HG03060 (cell line): ENCODE results near the gene USP47.

Experiments
- ATAC-seq: cut with Tn5 transposase; IDR thresholded peaks from one replicate; pipeline ENCODE4 v1.9.1; 2021; ENCODE audit warnings: low read depth, moderate number of reproducible peaks; ENCODE audit not compliant: unreplicated experiment

Gene USP47

DNA sequence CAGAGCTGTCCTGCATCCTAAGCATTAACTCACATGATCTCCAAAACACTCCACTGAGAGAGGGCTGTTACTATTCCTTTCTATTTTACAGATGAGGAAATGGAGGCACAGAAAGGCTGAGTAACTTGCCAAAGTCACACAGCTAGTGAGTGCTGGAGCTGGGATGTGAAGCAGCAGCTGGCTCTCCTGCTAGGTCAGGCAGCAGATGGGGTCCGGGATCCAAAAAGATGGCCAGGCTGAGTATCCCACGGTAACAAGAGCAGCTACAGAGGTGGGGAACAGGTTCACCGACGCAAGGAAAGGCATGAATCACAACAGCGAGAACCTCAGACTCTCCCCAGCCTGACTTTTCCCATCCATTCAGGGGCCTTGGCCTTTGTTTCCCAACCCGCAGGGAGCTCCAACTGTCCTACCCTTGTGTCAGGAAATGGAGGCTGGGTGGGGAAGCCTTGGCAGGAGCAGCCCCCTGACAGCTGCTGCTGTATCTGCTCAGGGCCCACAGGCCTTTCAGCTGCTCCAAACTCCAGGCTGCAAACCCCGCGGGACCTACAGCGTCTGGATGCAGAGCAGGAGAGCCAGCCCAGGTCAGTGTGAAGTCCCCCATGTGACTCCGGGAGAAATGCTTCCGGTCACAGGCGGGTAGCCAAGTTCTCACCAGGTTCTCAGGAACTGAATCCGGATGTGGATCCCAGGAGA, 137.2 kb downstream of the USP47 start:
- no peak for ATAC-seq

DNA sequence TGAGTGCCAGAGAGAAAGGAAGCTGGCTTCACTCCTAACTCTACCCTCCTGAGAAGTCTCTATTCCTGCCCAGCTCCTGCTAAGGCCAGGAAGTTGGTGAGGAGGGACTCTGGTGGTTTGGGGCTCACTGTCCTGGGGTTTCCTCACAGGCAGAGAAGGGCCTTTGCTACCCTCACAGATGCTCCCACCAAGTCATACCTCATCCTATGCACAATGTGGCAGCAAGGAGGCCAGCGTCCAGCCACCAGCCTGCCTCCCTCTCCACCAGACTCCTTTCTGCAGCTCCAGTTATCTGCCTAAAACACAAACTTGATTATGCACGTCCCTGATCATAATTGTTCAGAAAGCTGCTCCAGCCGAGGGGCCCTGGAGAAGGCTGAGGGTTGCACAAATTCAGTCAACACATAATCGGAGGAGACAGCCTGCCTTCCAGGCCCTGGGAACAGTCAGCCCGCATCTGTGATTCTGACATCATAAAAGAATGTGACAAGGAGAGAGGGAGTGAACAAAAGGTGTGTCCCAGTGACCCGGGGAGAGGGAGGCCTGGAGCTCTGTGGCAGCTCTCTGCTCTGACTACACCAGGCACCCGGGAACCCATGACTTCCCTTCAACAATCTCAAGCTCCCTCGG, 137.8 kb downstream of the USP47 start:
- no peak for ATAC-seq

DNA sequence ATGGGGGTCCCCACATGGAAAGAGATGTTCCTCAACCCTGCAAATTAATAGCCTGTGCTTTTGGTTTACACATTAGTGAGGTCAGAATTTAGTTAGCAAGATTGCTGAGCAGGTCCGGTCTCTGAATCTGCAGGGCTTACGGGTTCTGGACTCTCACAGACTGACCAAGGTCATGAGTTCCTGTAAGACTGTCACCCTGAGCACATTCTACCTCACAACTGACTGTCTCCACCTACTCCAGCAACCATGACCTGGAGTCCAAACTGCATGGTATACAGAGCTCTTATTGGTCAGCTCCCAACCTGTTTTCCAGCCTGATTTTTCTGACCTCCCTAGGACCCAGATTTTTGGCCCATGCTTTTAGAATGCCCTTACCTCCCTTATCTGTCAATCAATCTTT, 138.4 kb downstream of the USP47 start:
- ATAC-seq, result no peak

DNA sequence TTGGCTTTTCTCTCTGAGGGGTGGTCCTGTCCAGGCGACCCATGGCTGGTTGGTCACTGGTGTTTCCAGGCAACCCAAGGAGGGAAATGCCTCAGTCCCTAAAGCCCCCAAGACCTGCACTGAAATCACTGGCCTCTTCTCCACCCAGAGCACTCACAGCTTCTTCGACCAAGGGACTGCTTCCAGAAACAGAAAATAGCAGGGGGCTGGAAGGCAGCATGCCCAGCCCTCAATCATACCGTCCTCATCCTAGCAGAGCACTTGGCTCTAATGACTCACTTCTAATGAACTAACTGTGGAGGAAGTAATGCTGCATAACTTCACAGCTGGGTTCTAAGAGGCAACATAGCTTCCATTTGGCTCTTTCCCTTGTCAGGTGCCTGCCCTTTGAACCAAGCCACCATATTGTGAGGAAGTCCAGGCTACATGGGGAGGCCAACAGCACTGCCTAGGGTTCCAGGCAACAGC, 139.1 kb downstream of the USP47 start:
- no peak for ATAC-seq

DNA sequence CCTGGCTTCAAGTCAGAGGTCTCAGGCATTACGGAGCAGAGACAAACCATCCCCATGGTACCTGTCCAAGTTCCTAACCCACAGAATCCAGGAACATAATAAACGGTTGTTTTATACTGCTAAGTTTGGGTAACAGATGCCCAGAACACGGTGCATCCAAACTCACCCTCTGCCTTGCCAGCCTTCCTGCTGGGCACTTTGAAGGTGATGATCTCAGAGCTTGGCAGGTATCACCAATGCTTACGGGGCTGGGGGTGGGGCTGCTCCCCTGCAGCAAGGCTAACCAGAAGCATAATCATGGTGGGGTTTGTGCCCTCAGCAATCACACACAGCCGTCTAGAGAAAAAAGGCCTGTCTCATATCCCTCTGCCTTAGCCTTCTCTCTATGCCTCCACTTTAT, 139.6 kb downstream of the USP47 start:
- no peak for ATAC-seq

DNA sequence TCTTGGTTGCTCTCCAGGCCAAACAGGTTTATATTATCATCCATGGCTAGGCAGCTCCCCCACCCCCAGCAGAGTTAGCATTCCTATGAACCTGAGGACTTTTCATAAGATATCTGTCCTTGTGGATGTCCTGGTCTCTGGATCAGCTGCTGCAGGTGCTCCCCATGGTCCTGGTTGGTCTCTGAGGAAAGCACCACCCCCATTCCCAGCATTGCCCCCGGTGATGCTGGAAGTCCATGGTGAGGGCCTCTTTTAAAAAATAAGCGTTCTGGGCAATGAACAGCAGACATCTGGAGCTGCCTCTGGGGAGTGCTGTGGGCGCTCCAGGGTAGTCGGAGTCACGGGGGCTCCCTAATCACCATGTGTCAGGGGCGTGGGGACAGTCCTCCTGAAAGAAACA, 140.1 kb downstream of the USP47 start:
- no peak for ATAC-seq

DNA sequence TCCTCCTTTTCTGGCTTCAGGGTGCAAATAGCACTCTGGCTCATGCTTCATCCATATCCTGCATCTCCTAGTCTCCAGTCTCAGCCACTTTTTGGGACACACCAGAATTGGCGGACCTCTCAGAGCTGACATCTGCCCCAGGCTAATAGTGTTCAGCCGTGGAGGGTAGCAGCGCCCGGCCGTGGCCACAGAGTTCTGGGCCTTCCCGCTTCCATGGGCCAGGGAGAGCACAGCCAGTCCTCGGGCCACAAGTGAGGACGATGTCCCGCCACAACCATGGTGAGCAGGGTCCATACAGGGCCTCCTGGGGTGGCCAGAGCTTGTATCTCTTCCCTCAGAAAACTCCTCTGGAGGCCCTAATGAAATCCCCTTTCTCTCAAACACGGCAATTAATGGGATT, 140.7 kb downstream of the USP47 start:
- no peak for ATAC-seq

DNA sequence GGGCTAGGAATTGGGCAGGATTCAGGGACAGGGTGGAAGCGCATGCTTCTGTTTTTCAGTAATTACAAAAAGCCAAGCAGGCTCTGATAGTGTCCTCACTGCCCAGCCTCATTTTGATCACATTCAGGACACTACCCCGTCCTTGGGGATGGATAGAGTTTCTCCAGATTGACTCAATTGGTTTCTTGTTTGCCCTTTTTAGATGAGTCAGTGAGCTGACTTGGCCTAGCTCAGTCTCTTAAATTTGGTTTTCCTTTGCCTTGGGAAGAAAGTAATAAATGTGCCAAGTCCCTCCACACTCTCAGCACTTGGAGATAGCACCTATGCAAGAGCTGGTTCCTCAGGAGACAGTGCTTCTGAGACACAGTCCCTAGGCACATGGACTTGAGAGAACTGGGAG, 141.2 kb downstream of the USP47 start:
- ATAC-seq, result no peak

DNA sequence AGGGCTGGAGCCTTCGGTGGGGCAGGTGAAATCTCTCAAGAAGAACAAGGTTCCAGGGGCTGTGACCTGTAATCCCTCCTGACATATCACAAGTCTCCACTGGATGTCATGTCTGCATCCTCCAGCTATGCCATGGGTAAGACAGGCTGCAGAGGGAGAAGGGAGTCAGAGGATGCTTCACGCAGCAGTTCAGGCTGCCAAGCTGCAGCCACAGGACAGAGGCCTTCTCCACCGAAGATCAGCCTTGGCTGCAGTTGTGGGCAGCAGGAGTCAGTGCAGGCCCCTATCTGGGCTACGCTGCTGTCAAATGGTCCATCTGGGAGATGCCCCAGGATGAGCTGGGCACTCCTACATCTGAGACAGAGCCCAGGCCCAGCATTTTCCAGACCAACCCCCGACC, 141.7 kb downstream of the USP47 start:
- no peak for ATAC-seq

DNA sequence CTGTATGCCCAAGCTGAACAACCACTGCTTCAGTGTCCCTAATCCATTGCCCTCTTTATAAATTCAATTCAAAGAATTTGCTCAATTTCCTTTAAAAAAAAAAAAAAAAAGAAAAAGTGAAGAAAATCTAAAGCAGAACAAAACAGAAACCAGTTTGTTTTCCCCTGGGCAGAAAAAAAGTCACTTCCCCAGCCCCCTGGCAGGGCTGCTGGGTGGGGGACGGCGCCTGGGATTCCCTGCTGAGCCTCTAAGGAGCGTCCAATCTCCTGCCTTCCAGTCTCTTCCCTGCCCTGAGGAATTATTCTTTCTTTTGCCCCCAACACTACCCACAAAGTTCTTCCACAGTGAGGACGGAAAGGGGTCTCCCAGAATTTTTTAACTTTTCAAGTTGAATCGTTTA, 142.8 kb downstream of the USP47 start:
- ATAC-seq, result no peak

DNA sequence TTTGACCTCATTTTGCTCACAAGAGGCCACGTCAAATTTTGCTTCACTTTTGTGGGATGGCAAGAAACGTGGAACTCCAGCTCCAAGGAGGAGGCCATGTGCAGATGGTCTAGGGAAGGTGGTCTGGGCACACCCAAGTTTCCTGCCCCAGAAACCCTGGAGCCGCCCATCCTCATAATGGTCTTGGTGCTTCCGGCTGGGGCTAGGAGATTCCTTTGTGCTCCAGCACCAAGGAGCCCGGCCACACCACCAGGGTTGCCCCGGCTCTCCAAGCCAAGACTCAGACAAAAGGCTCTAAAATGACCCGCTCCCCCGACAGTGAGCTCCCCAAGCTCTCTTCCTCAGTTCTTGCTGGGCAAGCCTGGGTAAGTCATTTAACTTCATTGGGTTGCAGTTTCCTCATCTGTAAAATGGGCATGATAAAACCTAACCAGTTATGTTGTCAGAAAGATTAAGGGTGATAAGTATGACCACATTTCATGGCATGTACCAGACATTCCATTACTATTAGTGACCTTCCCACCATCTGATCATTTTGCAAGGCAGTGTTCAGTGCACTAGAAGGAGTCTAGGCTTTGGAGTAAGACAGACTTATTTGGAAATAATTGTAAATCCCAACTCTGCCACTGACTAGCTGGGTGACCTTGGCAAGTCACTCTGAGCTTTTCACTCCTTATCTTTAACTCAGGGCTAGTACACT, 143.4 kb downstream of the USP47 start:
- ATAC-seq, result no peak

DNA sequence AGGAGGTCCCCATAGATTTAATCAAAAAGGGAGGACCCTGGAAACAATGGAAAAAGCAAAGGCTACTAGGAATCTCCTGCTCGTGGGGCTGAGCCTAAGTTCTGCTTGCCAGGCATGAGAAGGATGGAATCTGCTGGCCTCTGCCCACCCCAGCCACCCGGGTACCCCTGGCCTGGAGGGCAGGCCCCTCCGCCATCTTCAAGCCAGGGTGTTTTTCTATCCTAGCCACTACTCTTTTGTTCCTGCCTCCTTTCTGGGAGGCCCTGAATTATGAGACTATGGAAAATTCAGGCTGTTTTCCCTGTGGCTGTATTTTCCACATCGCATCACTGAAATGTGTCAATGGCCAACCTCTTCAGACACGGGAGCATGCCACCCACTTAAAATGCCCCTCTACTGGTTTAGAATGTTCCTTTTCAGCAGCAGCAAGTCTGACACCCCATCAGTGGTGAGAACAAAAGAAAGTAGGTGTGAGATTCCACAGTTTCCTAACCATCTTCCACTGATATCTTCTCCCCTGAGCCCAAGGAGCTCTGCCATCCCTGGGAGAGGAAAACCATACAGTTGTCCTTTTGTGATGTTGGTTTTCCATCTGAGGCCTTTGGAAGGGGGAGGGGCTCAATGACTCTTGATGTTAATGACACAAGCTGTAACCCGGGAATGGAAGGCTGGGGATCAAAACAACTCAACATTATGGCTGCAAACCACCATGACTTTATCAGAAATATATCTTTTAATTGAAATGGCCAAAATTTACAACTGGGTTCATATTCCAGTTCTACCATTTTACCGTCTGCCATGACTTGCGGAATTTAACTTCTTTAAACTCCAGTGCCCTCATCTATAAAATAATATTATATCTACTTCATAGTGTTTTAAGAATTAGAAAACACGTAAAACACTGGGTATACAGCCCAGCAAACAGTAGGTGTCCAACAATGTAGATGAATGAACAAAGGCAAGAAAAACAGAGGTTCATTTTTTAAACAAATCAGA, 144.5 kb downstream of the USP47 start:
- ATAC-seq, result no peak

DNA sequence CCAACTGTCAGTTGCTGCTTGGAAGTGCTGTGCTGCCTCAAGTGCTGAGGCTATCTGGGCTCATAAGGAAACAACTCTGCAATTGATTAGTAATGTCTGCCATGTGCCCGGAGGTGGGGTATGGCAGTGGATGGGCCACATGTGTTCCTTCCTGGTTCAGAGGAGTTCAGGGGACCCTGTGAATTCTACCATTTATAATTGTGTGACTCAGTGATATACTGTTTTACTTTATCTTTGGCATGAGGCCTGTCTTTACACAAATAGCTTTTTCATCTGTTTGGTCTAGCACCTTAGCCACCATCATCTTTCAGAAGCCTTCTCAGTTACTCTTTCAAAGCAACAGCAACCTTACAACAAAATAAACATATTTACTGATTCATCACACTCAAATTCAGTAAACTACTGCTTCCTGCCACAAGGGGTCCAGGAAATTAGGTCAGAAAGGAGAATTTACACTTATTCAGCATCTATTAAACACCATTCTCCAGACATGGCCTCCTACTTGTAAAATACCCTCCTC, 145.8 kb downstream of the USP47 start:
- no peak for ATAC-seq

DNA sequence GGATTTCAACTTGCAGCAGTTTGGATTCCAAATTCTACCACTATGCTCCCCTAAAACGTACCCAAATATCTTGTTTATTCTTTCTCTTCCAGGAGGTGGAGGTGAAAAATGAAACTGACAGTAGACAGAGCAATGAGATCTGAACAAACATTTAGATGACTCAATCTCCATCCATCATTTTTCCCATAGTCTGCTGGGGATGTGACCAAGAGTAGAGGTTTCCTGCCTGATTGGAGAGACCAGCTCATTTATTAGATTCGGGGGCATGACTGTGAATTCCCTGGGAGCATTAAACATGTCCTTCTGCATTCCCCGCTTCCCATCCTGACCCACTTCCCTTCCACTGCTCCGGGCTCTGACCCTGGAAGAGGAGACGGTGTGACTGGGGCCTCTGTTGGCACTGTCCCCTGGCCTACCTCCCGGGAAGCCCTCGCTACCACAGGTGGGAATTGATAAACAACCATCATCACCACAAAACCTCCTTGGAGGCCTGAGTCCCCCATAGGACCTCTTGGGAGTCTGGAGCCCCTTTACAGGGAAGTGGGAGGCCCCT, 146.4 kb downstream of the USP47 start:
- ATAC-seq, result no peak

DNA sequence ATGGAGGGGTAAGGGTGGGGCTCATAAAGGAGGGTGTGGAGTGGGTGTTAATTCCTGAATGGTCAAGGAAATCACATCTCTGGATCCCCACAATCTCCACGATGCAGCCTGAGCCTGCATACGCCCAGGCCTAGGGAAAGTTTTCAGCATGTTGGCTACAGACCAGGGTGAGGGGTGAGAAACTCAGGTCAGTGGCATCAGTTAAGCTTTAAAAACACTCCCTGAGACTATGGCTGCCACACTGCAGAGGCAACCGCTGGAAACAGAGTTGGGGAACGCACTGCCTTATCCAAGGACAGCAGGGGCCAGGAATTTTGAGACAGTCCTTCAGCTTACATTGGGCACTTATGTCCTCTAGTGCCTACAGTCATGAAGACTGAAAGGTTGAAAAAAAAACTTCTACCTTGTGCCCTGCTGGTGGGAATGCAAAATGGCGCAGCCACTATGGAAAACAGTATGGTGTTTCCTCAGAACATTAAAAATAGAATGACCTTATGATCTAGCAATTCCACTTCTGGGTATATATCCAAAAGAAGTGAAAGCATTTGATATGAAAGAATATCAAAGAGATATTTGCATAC, 147.0 kb downstream of the USP47 start:
- ATAC-seq, result no peak

DNA sequence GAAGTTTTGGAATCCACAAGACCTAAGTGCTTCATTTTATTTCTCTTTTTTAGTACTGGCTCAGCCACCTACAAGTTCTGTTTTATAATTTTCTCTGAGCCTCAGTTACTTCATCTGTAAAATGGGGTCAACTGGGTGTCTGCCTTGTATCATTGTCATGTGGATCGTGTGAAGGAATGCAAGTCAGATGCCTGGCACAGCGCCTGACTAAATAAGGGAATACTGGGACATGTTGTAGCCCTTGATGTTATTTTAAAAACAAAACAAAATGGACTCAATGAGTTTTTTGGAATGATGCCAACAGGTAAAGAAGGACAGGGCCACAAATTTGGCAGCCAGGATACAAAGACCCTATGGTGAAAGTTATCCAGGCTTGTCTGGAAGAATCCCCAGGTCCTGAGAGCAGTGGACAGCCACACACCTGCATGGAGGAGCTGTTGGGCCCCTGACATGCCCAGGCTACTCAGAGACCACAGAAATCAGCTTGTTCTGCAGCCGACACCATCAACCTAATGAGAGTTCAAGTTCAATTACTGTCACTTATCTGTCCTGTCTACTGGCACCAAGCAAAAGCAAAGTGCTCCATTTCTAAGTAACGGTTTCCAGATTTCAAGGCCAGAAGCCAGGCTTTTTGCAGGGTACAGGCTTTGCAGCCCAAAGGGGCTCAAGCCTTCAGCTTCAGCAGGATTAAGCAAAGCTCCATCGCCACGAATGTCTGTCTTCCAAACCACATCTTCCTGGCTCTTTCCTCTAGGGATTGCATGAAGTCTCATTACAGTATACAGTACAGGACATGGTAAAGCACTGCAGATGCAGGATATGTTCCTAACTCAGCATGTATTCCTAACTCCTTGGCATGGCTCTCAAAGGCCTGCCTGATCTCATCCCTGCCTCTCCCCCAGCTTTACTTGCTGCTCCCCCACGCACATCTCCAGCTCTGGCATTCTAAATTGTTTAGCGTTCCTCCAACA, 148.3 kb downstream of the USP47 start:
- no peak for ATAC-seq

DNA sequence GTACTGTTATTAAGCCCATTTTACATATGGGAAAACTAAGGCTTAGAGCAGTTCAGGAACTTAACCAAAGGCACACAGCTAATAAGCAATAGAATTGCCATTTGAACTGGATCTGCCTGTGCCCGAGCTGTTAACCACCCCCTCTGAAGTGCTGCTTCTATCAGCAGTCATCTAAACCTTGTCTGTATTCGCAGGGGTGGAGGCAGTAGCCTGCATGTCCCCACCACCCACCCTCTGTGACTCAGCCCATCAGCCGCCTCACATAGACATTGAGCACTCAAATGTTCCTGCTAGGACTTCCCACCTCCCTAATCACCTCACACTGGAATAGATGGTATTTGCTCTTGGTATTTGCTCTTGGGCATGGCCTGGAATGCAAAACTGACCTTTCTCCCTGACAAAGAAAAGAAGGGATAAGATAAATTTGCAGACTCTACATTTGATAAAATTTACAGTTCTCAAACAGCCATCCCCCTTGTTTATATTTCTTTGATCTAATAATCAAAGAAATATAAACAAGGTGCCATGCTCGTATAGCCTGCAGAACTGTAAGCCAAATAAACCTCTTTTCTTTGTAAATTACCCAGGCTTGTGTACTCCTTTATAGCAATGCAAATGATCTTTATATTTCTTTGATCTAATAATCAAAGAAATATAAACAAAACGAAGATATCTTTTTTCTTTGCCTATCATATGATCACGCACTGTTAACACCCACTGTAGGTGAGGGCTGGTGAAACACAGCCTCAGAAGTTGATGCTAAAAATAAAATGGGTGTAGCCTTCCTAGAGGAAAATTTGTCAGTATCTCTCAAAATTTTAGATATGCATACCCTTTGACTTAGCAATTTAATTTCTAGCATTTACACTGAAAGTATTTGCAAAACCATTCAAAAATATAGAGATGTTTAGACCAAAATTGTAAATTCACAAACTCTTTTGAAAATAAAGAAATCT, 150.8 kb downstream of the USP47 start:
- no peak for ATAC-seq

DNA sequence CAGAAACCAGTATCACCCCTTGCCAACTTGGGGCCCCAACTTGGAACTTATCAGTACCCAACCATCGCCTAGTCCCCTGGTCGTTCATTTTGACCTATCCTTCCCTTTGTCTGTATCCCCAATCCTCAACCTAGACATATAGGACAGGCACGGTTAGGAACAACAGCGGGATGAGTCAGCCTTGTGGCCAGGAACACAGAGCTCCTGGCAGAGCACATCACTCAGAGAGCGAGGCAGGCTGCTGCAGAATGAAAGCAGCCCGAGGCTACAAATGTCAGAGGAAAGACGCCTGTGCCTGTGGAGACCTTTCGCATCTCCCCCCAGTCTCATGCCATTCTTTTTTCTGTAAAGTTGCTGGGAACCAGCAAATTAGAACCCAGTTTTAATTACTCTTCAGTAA, 152.1 kb downstream of the USP47 start:
- no peak for ATAC-seq
